Measurements from ENCODE around the gene GNB5.
"Not testable (repeated sequence)": the region's sequence is repeated elsewhere in the genome, so short reads cannot be mapped to it uniquely, and the experiment has no call there.

The GNB5 gene

DNA sequence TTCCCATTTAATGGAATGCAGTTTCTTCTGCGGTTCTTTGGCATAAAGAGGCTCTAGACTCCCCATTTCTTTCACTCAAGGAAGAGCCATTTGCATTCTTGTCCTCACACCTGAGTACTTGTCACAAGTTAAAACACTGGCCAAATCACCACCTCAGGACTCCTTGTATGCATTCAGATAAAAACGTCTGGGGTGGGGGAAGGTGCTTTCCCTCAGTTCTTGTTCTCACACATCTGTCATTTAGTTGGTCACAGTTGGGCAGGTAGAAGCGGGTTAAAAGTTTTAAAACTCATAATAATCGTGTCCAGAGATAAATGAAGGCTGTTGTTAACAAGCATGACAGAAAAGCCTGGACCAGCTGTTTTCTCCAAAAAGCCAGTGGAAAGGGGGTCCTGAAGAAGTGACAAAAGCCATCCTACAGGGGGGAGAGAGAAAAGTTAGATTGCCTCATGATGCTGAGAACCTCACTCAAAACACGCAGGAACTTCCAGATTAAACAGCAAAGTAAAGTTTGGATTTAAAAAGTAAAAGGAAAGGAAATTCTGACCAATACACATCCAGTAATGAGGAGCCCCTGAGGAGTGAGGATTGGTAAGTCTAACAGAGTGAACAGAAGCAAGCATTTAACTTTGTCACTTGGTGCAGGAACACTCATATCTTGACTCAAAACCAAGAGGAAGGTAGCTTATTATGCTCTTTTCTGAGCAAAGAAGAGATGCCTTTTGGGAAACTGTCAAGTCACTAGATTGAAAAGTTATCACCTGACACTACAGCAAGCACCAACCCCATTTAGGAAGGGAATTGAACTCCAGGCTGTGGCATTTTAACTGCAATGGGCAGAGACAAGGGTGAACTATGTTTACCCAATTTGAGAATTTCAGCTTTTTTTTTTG lies 81.4 kb downstream of the GNB5 start:
- DNase-seq, result no peak

DNA sequence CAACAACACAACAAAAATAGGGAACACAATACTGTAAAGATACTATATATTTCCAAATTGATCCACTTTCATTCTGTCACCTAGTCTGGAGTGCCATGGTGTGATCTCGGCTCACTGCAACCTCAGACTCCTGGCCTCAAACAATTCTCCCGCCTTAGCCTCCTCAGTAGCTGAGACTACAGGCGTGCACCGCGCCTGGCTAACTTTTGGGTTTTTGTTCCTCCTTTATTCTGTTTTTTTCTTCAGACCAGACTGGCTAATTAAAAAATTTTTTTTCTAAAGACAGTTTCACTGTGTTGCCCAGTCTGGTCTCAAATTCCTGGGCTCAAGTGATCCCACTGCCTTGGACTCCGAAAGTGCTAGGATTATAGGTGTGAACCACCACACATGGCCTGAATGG lies 84.0 kb downstream of the GNB5 start:
- no peak for DNase-seq

DNA sequence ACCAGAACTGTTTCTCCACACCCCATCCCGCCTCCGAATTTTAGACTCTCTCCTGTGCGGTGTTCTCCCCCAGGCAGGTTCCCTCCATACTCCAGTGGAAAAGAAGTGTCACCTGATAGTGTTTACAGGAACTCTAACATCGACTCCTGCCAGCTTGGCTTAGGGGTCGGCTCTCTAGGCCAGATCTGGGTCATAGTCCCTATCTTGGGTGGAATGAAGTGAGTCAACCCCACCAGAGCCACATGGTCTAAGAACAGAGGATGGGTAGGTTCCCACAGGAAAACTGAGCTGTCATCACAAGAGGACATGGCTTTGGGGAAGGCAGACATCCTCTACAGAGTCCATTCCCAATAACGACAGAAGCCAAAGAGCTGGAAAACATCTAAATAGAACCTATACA lies 84.6 kb downstream of the GNB5 start:
- no peak for DNase-seq

DNA sequence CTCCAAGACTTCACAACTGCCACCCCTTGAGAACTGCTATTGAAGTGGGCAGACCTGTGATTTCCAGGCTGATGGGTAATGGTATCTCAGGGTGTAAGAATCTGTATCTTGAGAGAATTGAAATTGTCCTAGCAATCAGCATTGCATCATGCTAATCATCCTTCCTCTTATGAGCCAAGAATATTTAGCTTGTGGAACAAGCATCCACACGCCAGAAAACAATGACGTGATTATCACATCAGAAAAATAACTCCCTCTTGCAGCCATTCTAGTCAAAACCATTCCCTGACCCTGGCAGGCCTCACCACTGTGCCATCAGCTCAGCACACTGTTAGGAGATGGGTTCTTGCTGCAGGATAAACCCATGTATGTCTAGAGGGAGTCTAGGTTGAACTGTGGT lies 85.3 kb downstream of the GNB5 start:
- DNase-seq, result no peak

DNA sequence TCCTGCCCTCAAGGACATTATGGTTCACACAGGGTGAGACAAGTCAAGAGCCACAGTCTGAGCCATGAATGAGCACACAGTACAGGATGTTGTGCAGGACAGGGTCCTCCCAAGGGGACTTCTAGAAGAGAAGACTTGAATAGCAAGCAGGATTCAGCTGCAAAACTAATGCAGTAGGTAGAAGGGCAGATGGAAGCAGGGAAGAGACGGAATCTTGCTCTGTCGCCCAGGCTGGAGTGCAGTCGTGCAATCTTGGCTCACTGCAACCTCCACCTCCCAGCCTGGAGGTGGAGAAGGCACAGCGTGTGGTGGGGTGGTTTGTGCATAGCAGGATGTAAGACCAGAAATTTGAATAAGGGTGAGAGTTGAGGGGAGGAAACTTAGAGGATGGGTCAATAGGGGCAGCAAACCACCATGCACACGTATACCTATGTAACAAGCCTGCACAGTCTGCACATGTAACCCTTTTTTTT lies 86.6 kb downstream of the GNB5 start:
- DNase-seq, result no peak

DNA sequence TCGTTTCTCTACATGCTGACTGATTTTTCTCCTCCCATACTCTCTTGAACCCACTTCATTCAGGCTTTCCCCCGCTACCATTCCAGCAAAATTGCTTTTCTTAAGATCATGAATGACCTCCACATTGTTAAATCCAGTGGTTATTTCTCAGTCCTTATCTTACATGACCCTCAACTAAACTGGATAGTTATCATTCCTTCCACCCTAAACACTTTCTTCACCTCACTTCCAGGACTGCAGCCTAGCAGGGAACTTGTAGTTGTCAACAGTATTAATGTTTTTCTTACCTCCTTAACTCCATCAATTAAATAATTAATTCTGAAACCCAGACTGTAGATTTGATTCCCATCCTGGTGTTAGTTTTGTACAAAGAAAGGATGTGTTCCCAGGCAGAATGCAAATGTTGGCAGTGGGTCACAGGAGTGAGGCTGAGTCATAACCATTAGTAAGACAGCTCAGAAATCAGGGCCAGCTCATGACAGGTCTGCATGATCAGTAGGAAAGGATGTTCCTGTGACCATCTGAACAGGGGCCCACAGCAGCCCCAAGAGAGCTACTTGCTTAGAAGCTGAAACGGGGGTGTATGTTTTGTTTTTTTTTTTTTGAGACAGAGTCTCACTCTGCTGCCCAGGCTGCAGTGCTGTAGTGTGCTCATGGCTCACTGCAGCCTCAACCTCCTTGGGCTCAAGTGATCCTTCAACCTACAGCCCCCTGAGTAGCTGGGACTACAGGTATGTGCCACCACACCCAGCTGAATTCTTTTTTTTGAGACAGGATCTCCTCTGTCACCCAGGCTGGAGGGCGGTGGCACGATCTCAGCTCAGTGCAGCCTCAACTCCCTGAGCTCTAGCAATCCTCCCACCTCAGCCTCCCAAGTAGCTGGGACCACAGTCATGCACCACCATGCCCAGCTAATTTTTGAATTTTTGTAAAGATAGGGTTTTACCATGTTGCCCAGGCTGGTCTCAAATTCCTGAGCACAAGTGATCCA lies 87.7 kb downstream of the GNB5 start:
- no peak for DNase-seq

DNA sequence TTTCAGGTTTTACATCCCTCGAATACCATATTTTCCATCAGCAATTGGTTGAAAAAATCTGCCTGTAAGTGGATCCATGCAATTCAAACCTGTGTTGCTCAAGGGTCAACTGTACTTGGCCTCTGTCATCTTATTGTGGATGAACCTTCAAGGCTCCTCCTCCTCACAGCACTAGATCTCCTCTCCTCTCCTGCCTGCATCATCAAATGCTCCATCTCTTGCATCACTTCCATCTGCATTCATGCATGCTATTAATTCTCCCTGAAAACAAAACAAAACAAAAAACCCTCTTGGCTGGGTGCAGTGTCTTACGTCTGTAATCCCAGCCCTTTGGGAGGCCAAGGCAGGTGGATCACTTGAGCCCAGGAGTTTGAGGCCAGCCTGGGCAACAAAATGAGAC lies 88.7 kb downstream of the GNB5 start:
- DNase-seq, result no peak

DNA sequence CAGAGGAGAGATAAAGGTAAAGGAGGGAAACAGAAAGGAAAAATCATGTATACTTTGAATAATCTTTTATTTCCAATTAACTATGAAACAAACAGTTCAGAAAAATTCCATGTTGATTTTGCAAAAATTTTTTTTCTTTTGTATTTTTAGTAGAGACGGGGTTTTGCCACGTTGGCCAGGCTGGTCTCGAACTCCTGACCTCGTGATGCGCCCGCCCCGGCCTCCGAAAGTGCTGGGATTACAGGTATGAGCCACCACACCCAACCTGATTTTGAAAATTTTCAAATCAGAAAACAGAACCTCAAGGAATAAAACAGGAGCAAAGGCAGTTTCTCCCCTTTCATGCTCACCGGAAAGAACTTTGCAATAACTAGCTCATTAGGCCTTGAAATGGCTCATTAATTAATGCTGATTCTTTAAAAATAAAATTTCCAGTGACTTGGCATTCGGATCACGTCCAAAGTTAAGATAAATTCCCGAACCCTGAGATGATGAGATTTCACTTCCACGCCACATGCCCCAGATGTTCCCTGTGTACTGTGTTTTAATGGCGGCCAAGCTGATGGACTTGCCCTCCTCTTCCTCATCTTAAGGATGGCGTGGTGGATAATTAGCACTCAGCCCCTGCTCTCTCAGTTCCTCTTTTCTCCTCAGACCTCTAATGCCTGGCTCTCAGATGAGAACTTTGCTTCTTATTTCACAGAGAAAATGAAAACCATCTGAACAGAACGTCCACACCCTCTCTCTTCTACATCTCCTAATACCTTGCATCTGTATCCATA lies 89.5 kb downstream of the GNB5 start:
- no peak for DNase-seq

DNA sequence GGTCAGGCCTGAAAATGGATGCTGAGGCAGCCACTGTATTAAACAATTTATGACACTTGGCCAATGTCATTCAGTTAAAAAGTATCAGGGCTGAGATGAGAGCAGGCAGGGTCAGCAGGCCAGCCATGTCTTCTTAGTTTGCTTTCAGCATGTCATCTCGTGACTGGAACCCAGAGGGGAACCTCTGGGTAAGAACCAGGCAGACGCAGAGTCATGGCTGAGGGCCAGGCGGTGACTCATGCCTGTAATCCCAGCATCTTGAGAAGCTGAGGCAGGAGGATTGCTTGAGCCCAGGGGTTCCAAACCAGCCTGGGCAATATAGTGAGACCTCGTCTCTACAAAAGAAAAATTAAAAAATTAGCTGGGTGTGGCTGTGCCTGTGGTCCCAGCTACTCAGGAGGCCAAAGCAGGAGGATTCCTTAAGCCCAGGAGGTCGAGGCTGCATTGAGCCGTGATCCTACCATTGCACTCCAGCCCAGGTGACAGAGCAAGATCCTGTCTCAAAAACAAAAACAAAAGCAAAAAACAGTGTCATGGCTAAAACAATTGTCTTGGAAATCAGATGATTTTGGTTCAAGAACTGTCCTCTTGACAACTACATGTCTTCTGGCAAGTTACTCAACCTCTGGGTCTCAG lies 90.3 kb downstream of the GNB5 start:
- DNase-seq, result no peak

DNA sequence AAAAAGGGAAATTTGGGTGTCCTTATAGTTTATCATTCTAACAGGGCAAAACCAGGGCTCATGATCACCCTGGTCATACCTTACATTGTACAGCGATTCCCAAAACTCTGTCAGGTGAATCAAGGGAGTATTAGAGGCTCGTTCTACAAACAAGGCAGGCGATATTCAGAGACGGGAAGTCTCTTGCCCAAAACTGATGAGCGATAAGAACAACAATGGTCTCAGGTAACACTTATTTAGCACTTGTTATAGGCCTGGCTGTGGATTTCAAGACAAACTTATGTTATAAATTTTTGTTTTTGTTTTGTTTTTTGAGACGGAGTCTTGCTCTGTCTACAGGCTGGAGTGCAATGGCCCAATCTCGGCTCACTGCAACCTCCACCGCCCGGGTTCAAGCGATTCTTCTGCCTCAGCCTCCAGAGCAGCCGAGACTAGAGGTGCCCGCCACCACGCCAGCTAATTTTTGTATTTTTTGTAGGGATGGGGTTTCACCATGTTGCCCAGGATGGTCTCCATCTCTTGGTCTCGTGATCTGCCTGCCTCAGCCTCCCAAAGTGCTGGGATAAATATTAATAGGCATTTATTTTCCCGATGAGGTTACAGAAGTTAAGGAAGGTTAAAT lies 91.4 kb downstream of the GNB5 start:
- no peak for DNase-seq

DNA sequence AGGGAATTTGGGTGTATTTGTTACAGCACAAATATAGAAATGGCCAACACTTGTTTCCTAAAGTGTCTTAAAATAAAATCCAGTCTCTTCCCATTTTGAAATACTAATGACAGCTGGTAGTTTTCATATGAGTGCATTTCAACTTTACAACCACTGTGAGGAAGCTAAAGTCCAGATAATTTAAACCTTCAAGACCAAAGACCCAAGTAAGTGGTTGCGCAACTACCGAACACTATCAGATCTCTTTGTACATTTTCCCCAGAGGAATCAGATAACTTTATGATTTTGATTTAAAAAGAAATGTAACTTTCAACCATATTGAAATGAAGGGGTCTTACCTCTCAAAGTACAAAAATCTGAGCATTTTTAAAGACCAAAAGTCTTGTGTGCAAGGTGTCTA lies 92.9 kb downstream of the GNB5 start:
- DNase-seq, result no peak

DNA sequence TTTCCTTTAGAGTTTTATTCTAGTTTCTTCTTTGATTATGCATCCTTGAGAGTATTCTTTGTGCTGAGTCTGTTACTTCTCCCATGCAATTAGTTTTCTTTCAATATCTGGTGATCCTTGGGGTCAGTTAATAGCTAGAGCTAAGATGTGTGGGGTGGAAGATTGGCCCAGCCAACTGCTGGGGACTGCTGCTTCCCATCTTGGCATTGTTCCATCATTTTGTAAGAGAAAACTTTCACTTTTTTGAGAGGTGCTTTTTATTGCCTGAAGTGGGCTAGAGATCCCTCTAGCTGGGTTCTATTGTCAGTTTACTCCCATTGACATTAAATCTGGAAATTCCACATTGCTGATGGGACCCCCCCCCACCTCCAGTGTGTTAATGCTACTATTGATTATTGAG lies 94.0 kb downstream of the GNB5 start:
- no peak for DNase-seq

DNA sequence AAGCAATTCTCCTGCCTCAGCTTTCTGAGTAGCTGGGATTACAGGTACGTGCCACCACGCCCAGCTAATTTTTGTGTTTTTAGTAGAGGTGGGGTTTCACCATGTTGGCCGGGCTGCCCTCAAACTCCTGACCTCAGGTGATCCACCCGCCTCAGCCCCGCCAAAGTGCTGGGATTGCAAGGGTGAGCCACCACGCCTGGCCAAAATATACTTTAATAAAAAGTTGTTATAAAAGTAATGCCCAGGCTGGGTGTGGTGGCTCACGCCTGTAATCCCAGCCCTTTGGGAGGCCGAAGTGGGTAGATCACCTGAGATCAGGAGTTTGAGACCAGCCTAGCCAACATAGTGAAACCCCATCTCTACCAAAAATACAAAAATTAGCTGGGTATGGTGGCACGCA lies 94.7 kb downstream of the GNB5 start:
- not testable (repeated sequence) for DNase-seq

DNA sequence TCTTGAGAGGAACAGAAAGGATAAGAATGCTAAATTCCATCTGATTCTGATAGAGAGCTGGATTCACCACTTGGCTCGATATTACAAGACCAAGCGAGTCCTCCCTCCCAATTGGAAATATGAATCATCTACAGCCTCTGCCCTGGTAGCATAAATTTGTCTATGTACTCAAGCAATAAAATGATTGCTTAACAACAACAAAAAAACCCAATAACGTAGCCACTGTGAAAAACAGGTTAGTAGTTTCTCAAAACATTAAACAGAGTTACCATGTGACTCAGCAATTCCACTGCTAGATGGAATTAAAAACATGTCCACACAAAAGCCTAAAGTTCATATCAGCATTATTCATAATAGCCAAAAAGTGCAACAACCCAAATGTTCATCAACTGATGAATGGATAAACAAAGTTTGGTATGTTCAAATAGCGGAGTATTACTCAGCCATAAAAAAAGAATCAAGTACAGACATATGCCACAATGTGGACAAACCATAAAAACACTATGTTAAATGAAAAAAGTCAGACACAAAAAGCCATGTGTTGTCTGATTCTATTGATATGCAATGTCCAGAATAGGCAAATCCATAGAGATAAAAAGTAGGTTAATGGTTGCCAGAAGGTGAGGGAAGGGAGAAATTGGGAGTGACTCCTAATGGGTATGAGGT lies 95.5 kb downstream of the GNB5 start:
- DNase-seq, result no peak

DNA sequence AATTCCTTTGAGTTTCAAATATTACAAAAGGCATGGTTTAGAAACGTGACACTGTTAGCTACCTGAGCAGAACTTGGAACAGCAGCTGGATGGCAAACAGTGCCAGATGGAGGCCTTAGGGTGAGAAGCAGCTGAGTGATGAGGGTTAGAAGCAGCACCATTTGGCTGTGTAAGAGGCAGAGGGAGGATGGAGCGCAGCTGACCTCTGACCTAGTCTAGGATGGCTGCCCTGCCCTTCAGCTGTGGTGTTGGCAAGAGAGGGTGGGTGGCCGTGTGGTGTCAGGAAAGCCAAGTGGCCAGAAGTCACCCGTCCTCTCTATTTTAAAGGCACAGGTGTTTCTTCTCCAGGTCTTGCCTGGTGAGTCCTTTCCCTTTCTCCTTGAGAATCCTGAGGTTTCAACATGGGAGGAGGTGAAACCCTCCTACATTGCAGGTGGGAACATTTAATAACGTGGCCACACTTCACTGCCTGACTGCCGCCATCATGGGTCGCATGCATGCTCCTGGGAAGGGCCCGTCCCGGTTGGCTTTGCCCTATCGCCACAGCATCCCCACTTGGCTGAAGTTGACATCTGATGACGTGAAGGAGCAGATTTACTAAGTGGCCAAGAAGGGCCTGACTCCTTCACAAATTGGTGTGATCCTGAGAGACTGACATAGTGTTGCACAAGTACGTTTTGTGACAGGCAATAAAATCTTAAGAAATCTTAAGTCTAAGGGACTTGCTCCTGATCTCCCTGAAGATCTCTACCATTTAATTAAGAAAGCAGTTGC lies 96.2 kb downstream of the GNB5 start:
- DNase-seq, result no peak

DNA sequence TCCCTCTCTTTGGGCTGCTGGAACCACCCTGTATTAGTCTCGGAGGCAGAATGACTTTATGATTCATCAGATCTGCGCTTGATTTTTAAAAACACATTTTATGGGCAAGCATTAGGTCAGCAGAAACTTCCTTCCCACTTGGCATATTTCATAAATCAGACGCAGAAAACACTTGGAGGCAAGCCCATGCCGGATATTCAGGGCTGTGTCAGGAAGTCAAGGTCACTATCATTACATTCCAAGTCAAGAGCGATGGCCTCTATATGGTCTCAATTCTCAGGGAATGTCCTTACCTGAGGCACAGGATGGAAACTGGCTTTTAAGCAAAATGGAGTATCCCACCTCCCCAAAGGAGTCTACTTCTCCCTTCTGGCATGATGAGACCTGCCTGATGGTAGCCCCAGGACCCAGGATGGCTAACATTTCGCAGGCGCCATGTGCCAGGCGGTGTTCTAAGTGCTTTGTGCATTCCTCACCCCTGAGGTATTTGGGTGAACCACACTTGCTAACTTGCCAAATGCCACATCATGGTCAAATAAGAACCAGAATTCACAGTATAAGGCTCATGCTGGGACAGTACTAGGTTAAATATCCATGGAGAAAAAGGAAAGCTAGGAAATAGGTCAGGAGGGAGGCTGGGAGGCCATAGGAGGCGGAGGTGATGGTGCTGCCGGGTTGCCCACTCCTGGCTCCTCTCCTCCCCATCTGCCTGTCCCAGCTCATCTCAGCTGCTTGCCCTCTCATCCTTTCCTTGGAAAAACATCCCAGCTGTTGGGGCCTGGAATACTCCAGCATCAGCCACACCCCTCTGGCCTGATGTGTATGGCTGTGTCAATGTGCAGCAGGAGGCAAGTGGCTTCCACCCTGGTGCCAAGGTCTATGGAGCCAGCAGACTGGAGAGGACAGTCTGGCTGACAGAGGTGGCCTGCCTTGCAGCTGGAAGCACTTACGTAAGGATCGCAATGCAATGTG lies 97.4 kb downstream of the GNB5 start:
- DNase-seq, result no peak

DNA sequence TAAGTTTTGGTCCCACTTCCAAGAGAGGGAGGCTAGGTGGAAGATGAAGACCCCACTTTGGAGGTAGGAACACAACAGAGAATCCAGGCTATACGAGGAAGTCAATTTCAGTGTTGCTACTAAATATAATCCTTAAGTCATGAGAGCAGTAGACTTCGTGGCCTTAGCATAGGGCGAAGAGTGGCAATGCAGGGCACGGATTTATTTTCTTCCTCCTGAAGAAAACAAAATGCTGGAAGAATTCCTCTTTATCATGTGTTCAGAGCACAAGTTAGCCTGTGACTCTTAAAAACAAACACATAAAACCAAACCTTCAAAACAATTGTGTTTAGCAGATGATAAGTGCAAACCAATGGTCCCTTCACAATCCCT lies 98.0 kb downstream of the GNB5 start:
- no peak for DNase-seq

DNA sequence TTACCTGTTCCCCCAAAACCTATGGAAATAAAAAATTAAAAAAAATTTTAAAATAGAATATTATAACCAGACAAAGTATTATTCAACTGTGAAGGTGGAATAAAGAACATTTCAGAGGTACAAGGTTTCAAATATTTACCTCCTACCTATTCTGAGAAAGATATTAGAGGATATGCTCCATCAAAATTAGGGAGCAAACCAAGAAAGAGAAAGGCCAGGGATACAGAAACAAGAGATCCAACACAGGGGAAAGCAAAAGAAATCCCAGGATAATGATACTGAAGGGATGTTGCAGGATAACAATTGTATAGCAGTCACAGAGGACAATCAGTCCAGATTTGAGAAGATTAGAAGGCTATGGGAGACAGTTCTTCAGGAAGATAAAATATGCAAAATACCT lies 101.0 kb downstream of the GNB5 start:
- DNase-seq, result no peak
